Measurements from ENCODE around the gene PPP2R3A.

The PPP2R3A gene

DNA sequence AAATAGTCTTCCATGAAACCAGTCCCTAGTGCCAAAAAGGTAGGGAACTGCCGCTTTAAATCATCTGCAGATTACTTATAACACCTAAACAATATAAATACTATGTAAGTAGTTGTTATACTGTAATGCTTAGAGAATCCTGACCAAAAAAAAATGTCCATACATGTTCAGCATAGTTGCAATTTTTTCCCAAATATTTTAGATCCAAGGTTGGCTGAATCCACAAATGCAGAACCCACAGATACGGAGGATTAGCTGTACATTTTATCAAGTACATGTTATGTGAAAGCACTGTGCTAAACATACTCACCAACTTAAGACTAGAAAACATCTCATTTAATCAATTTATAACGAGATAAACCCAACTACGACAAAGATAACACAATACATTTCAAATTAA lies 221.3 kb downstream of the PPP2R3A start:
- peaks cover 98% of the 10 kb centered on the region for H4K20me1 ChIP-seq (ENCODE audit: insufficient read depth, low read length, poor library complexity, severe bottlenecking)
- H3K36me3 ChIP-seq (ENCODE audit: insufficient read depth, low read length): peaks cover 6% of the 10 kb centered on the region; the same call in 1 of the 2 replicates
- no peak for TF ChIP-seq EZH2phosphoT487 (IDR thresholded peaks at IDR 0.05; ENCODE audit: borderline replicate concordance)
- TF ChIP-seq, protein P1, sequence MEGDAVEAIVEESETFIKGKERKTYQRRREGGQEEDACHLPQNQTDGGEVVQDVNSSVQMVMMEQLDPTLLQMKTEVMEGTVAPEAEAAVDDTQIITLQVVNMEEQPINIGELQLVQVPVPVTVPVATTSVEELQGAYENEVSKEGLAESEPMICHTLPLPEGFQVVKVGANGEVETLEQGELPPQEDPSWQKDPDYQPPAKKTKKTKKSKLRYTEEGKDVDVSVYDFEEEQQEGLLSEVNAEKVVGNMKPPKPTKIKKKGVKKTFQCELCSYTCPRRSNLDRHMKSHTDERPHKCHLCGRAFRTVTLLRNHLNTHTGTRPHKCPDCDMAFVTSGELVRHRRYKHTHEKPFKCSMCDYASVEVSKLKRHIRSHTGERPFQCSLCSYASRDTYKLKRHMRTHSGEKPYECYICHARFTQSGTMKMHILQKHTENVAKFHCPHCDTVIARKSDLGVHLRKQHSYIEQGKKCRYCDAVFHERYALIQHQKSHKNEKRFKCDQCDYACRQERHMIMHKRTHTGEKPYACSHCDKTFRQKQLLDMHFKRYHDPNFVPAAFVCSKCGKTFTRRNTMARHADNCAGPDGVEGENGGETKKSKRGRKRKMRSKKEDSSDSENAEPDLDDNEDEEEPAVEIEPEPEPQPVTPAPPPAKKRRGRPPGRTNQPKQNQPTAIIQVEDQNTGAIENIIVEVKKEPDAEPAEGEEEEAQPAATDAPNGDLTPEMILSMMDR (conservative IDR thresholded peaks at IDR 0.05; ENCODE audit: low read length): no peak

DNA sequence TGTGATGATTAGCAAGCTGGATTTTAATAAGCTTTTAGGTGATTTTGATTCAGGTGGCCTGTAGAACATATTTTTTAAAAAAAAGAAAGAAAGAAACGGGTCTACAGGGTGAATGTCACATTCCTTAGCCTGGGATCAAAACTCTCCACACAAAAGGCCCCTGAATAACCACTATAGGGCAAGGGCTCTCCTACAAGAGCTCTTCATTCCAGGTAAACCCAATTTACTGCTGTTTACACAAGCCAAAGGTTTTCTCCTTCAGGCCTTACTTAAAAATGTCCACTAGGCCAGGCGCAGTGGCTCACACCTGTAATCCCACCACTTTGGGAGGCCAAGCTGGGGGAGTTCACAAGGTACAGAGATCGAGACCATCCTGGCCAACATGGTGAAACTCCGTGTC lies 222.3 kb downstream of the PPP2R3A start:
- no peak for TF ChIP-seq EZH2phosphoT487 (IDR thresholded peaks at IDR 0.05; ENCODE audit: borderline replicate concordance)
- TF ChIP-seq, protein P1 (conservative IDR thresholded peaks at IDR 0.05; ENCODE audit: low read length): no peak
- Histone ChIP-seq H3K9ac (ENCODE audit: low read depth, low read length, poor library complexity, severe bottlenecking) (peak overlapping the region; percentile 53), H2AFZ (ENCODE audit: low read length) (no peak overlapping the region), H3K36me3 (ENCODE audit: insufficient read depth, low read length) (peaks cover 6% of the 10 kb centered on the region; the same call in 1 of the 2 replicates), H4K20me1 (ENCODE audit: insufficient read depth, low read length, poor library complexity, severe bottlenecking) (peaks cover 98% of the 10 kb centered on the region), H3K4me2 (ENCODE audit: low read depth, low read length, poor library complexity, severe bottlenecking) (peak overlapping the region; percentile 99), H3K9me3 (ENCODE audit: insufficient read depth, low read depth, low read length) (no peaks in the 10 kb centered on the region), H3K27me3 (ENCODE audit: insufficient read depth, low read length, poor library complexity, severe bottlenecking) (no peaks in the 10 kb centered on the region), H3K4me1 (ENCODE audit: insufficient read depth, low read length, poor library complexity, severe bottlenecking) (peaks cover 57% of the 10 kb centered on the region), H3K9me2 (replicated peaks; ENCODE audit: low read depth, low read length) (no peaks in the 10 kb centered on the region), H3F3A (ENCODE audit: low read depth) (no peaks in the 10 kb centered on the region), H3K79me2 (ENCODE audit: insufficient read depth, low read length) (peaks cover 100% of the 10 kb centered on the region), H3K4me3 (ENCODE audit: low read length, poor library complexity, severe bottlenecking) (peak overlapping the region; percentile 86)

More for the DNA sequence above, 221.3 kb downstream of the PPP2R3A start:
- H3K79me2 ChIP-seq (ENCODE audit: insufficient read depth, low read length): peaks cover 100% of the 10 kb centered on the region
- no peaks in the 10 kb centered on the region for H3K9me3 ChIP-seq (ENCODE audit: insufficient read depth, low read depth, low read length)
- no peaks in the 10 kb centered on the region for H3K9me2 ChIP-seq (replicated peaks; ENCODE audit: low read depth, low read length)
- H3K9ac ChIP-seq (ENCODE audit: low read depth, low read length, poor library complexity, severe bottlenecking): peak overlapping the region; percentile 53
- H3K4me2 ChIP-seq (ENCODE audit: low read depth, low read length, poor library complexity, severe bottlenecking): peak overlapping the region; percentile 99
- no peaks in the 10 kb centered on the region for H3K27me3 ChIP-seq (ENCODE audit: insufficient read depth, low read length, poor library complexity, severe bottlenecking)
- H3F3A ChIP-seq (ENCODE audit: low read depth): no peaks in the 10 kb centered on the region
- H3K4me3 ChIP-seq (ENCODE audit: low read length, poor library complexity, severe bottlenecking): peak overlapping the region; percentile 86
- peaks cover 65% of the 10 kb centered on the region for H3K4me1 ChIP-seq (ENCODE audit: insufficient read depth, low read length, poor library complexity, severe bottlenecking)
- no peak overlapping the region for H2AFZ ChIP-seq (ENCODE audit: low read length)

GRCh38 chr3:136189043-136189442 lies 223.5 kb downstream of the PPP2R3A start:
- peaks cover 98% of the 10 kb centered on the region for H4K20me1 ChIP-seq (ENCODE audit: insufficient read depth, low read length, poor library complexity, severe bottlenecking)

More at GRCh38 chr3:136189043-136189442, 223.5 kb downstream of the PPP2R3A start:
- Histone ChIP-seq H3K79me2 (ENCODE audit: insufficient read depth, low read length) (peaks cover 100% of the 10 kb centered on the region), H2AFZ (ENCODE audit: low read length) (no peak overlapping the region), H3K4me2 (ENCODE audit: low read depth, low read length, poor library complexity, severe bottlenecking) (peak overlapping the region; percentile 99), H3K4me1 (ENCODE audit: insufficient read depth, low read length, poor library complexity, severe bottlenecking) (peaks cover 62% of the 10 kb centered on the region), H3K9me2 (replicated peaks; ENCODE audit: low read depth, low read length) (no peaks in the 10 kb centered on the region), H3K27me3 (ENCODE audit: insufficient read depth, low read length, poor library complexity, severe bottlenecking) (no peaks in the 10 kb centered on the region), H3K9me3 (ENCODE audit: insufficient read depth, low read depth, low read length) (no peaks in the 10 kb centered on the region), H3K9ac (ENCODE audit: low read depth, low read length, poor library complexity, severe bottlenecking) (peak overlapping the region; percentile 53), H3F3A (ENCODE audit: low read depth) (no peaks in the 10 kb centered on the region), H3K36me3 (ENCODE audit: insufficient read depth, low read length) (peaks cover 6% of the 10 kb centered on the region; the same call in 1 of the 2 replicates), H3K4me3 (ENCODE audit: low read length, poor library complexity, severe bottlenecking) (peak overlapping the region; percentile 86)
- TF ChIP-seq EZH2phosphoT487 (IDR thresholded peaks at IDR 0.05; ENCODE audit: borderline replicate concordance): no peak
- TF ChIP-seq, protein P1 (conservative IDR thresholded peaks at IDR 0.05; ENCODE audit: low read length): no peak

All from Loucy (cell line).